ENCODE data around the gene FBLN2.

The FBLN2 gene

GRCh38 chr3:13673207-13673606 lies 124.3 kb downstream of the FBLN2 start:
- TF ChIP-seq RAD21 (IDR thresholded peaks at IDR 0.05; ENCODE audit: low read depth): peak; percentile 24; the same call in 1 of the 2 replicates
- no peak for TF ChIP-seq EP300 (IDR thresholded peaks at IDR 0.05; ENCODE audit: borderline replicate concordance)
- TF ChIP-seq CEBPB (IDR thresholded peaks at IDR 0.05): no peak

DNA sequence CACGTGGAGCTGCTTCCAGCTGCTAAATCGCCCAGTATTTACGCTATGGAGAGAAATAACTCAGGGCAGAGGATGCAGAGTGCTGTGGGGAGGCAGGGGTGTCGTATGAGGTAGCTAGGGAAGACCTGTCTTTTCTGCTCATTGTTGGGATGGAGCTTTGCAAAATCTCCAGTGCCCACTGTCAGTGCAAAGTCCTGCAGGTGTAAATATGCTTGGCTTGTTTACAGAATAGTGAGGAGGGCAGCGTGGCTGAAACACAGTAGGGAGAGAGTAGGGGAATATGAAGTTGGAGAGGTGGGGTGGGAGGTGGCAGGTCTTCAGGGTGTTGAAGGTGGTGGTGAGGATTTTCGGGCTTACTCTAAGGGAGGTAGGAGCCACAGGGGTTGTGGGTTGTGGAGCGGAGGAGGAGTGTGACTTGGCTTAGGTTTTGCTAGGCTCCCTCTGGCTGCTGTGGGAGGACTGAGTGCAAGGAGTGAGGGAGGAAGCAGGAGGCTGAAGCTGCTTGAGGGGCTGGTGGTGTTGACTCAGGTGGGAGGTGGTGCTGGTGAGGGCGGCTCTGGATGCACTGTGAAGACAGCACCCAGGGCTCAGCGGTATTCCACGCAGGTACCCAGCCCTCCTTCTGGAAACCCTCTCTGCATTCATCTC lies 125.7 kb downstream of the FBLN2 start:
- TF ChIP-seq TCF12 (IDR thresholded peaks at IDR 0.05; ENCODE audit: low read depth) (no peak), EGR1 (IDR thresholded peaks at IDR 0.05) (no peak), REST (IDR thresholded peaks at IDR 0.05; ENCODE audit: low read depth) (no peak), TEAD4 (IDR thresholded peaks at IDR 0.05) (no peak), CREB1 (IDR thresholded peaks at IDR 0.05; ENCODE audit: low read depth) (no peak), EP300 (IDR thresholded peaks at IDR 0.05; ENCODE audit: borderline replicate concordance) (no peak)

GRCh38 chr3:13676356-13677017 lies 127.6 kb downstream of the FBLN2 start:
- peak; percentile 49 for TF ChIP-seq TEAD4 (IDR thresholded peaks at IDR 0.05)
- TF ChIP-seq ZBTB7A (IDR thresholded peaks at IDR 0.05; ENCODE audit: low read depth): peak; percentile 41; the same call in 1 of the 2 replicates
- TF ChIP-seq RAD21 (IDR thresholded peaks at IDR 0.05; ENCODE audit: low read depth): no peak
- no peak for TF ChIP-seq REST (IDR thresholded peaks at IDR 0.05; ENCODE audit: low read depth)
- TF ChIP-seq MAX (IDR thresholded peaks at IDR 0.05): peak; percentile 68
- no peak for TF ChIP-seq EGR1 (IDR thresholded peaks at IDR 0.05)
- no peak for TF ChIP-seq USF1 (IDR thresholded peaks at IDR 0.05)
- peak; percentile 84 for TF ChIP-seq NFIC (IDR thresholded peaks at IDR 0.05)
- TF ChIP-seq EP300 (IDR thresholded peaks at IDR 0.05; ENCODE audit: borderline replicate concordance): peak; percentile 95
- no peak for TF ChIP-seq CREB1 (IDR thresholded peaks at IDR 0.05; ENCODE audit: low read depth)
- peak; percentile 86 for TF ChIP-seq CEBPB (IDR thresholded peaks at IDR 0.05)
- peak; percentile 93 for TF ChIP-seq TCF12 (IDR thresholded peaks at IDR 0.05; ENCODE audit: low read depth)
- peak; percentile 91 for TF ChIP-seq FOXM1 (IDR thresholded peaks at IDR 0.05; ENCODE audit: borderline replicate concordance, low read depth)

- TF ChIP-seq CREB1 (IDR thresholded peaks at IDR 0.05; ENCODE audit: low read depth): no peak
- TF ChIP-seq YY1 (IDR thresholded peaks at IDR 0.05; ENCODE audit: low read depth): no peak
- no peak for TF ChIP-seq EP300 (IDR thresholded peaks at IDR 0.05; ENCODE audit: borderline replicate concordance)
- TF ChIP-seq NFIC (IDR thresholded peaks at IDR 0.05): no peak
- TF ChIP-seq FOXM1 (IDR thresholded peaks at IDR 0.05; ENCODE audit: borderline replicate concordance, low read depth): no peak
- no peak for TF ChIP-seq TEAD4 (IDR thresholded peaks at IDR 0.05)
- TF ChIP-seq CEBPB (IDR thresholded peaks at IDR 0.05): no peak
- no peak for TF ChIP-seq RAD21 (IDR thresholded peaks at IDR 0.05; ENCODE audit: low read depth)
- TF ChIP-seq USF1 (IDR thresholded peaks at IDR 0.05): no peak
- no peak for TF ChIP-seq MAX (IDR thresholded peaks at IDR 0.05)
- TF ChIP-seq TAF1 (IDR thresholded peaks at IDR 0.05; ENCODE audit: low read depth): no peak
- TF ChIP-seq ZBTB7A (IDR thresholded peaks at IDR 0.05; ENCODE audit: low read depth): no peak
- no peak for TF ChIP-seq TCF12 (IDR thresholded peaks at IDR 0.05; ENCODE audit: low read depth)
- TF ChIP-seq EGR1 (IDR thresholded peaks at IDR 0.05): no peak
- no peak for TF ChIP-seq REST (IDR thresholded peaks at IDR 0.05; ENCODE audit: low read depth)
Measured at GRCh38 chr3:13677272-13677671, 128.3 kb downstream of the FBLN2 start.
